Omental fat pad (tissue), 4 donors: ENCODE results near the gene CHCHD4. TPM values are rescaled to one million over a fixed set of nuclear protein-coding genes. Genes with fewer than 3 reads are reported as not detected.

ENCODE experiments used
- ATAC-seq: fragments of 150-250 bp; one replicate; pipeline ENCODE4 v1.9.1; 2016; ENCODE audit warnings: mild to moderate bottlenecking, moderate library complexity; ENCODE audit not compliant: low FRiP score
- DNase-seq: peaks from one replicate; pipeline ENCODE4 v3.0.0-alpha.2; 2019; ENCODE audit warnings: low spot score
- total RNA-seq, 4 donors: library from RNA; depleted of rRNA; stranded (reverse); fragments of >200 nt; gene quantifications; one replicate each; pipeline ENCODE4 v1.1.0, GENCODE V29; 2016
- TF ChIP-seq, protein P1 (sequence below), 3 donors: fragments of 450-650 bp; IDR thresholded peaks; one replicate each; pipeline ENCODE4 v1.5.1; 2016 to 2017; ENCODE audit warnings: antibody characterized with exemption in 3 of 3, mild to moderate bottlenecking in 3 of 3, moderate library complexity in 2 of 3

Gene CHCHD4
- total RNA-seq, 4 donors from 2014 or later, result 11.4 to 19.1 (median 14.7) TPM

GRCh38 chr3:14137004-14137403 is 12.3 kb upstream of the CHCHD4 start:
- ATAC-seq (no peak), DNase-seq (no peak)
- TF ChIP-seq, protein P1, sequence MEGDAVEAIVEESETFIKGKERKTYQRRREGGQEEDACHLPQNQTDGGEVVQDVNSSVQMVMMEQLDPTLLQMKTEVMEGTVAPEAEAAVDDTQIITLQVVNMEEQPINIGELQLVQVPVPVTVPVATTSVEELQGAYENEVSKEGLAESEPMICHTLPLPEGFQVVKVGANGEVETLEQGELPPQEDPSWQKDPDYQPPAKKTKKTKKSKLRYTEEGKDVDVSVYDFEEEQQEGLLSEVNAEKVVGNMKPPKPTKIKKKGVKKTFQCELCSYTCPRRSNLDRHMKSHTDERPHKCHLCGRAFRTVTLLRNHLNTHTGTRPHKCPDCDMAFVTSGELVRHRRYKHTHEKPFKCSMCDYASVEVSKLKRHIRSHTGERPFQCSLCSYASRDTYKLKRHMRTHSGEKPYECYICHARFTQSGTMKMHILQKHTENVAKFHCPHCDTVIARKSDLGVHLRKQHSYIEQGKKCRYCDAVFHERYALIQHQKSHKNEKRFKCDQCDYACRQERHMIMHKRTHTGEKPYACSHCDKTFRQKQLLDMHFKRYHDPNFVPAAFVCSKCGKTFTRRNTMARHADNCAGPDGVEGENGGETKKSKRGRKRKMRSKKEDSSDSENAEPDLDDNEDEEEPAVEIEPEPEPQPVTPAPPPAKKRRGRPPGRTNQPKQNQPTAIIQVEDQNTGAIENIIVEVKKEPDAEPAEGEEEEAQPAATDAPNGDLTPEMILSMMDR (IDR thresholded peaks at IDR 0.05), result no peak

DNA sequence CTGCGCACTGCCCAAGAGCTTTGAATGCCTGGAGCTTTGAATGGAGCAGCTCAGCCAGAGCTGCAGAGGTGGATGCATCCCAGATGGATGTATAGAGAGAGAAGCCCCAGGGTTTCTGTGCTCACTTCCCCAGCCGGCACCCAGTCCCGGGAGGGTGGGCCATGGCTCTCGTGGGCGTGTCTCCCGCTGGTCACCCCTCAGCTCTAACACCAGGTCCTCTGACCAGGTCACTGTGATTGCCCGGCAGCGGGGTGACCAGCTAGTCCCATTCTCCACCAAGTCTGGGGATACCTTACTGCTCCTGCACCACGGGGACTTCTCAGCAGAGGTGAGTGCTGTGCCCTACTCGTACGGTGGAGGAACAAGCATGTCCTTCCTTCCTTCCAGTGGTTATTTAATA is 10.9 kb upstream of the CHCHD4 start:
- no peak for DNase-seq
- TF ChIP-seq, protein P1 (IDR thresholded peaks at IDR 0.05), result no peak
- ATAC-seq, result no peak

GRCh38 chr3:14134291-14134690 is 9.6 kb upstream of the CHCHD4 start:
- TF ChIP-seq, protein P1 (IDR thresholded peaks at IDR 0.05), result no peak
- ATAC-seq (peak; percentile 16), DNase-seq (no peak)

DNA sequence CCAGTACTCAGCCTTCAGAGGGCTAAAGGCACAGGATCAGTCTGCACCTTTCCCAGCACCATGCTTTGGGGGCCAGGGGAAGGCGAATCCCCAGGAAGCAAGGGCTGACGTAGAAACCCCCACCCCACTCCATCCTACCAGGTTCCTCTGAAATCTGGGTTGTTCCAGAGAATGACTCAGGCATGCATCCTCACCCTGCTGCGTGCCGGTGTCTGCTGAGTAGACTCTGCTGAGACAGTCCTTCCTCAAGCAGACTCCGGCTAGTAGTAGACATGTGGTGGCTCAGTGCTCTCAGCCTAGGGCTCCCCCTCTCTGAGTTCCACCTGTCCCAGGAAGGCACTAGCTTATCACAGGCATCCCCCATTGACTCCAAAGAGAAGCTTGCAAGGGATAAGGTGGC is 9.2 kb upstream of the CHCHD4 start:
- ATAC-seq, result peak; percentile 71
- DNase-seq, result no peak
- TF ChIP-seq, protein P1 (IDR thresholded peaks at IDR 0.05), result no peak

DNA sequence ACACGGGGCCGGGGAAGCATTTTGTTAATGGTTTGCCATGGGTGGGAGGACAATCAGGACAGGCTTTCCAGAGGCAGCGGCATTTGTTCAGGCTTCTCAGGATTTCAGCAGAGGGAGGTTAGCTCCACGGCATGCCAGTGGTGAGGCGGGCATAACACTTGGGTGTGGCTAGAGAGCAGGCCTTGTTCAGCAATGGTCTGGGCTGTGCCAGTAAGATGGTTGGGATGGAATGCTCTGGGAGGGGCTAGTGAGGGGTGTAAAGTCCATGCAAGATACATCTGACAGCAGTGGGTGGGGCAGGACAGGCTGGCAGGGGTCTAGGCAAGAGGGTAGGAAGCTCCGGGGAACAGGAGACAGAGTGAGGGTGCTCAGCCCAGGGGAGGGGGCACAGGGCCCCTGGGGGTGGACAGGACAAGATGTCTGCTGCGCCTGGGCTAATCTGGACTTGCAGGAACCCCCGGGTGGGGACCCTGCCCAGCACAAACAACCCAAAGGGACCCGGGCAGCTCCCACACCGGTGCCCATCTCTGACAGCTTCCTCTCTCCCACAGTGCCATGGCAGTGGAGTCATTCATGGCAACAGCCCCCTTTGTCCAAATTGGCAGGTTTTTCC is 8.6 kb upstream of the CHCHD4 start:
- peak; percentile 35 for ATAC-seq
- TF ChIP-seq, protein P1 (IDR thresholded peaks at IDR 0.05), result no peak
- DNase-seq, result no peak

- no peak for DNase-seq
- no peak for ATAC-seq
- TF ChIP-seq, protein P1 (IDR thresholded peaks at IDR 0.05), result no peak
Measured at GRCh38 chr3:14132689-14133088, 8.0 kb upstream of the CHCHD4 start.

DNA sequence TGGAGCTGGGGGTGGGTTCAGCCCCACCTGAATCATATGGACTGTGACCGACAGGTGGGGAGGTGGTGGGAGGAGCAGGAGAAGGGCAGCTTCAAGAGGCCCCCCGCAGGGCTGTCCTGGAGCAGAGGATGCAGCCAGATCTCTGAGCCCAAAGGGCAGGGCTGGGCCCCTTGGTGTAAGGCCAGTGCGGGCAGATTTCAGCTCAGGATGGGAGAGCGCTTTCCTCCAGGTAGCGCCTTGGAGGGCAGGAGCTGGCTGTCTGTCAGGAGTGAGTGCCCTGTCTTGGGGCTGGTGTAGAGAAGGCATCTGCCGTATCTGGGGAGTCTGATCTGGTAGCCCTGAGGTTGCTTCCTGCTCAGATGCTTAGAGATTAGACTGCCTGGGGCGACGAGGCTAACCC is 7.5 kb upstream of the CHCHD4 start:
- ATAC-seq (no peak), DNase-seq (no peak)
- TF ChIP-seq, protein P1 (IDR thresholded peaks at IDR 0.05), result no peak
